ENCODE measurements around the gene ZDHHC3. TPM values are rescaled to one million over a fixed set of nuclear protein-coding genes. Genes with fewer than 3 reads are reported as not detected.

The ZDHHC3 gene
- total RNA-seq, 1 donor from 2014 or later = 63.7 TPM

DNA sequence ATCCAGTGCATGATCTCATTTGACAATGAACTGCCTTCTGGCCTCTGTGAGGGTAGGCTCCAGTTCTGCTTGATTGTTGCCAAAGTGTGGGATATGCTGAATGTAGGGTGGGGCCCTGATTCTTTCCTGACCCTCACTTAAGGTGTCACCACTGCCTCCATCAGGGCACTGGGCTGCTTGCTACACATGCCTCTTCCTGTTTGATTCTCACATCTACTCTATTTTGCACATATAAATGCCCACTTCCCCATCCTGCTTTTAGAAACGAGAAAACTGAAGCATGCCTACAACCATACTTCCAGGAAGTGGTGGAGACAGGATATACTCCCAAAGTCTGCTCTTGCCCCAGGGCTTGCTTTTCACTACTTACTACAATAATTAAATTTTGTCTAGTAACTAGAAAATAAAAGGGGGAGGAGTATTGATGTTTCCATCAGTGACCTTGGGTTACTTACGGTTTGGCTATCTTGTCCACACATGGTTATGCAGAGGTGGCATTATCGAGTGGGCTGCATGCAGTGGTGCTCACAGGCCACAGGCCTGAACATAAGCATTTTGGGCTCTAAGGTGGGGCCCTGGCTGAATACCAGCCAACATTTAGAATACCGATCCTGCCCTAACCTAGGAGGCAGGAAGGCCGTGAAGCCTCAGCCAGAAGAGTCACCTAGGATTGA, 6.7 kb downstream of the ZDHHC3 start:
- TF ChIP-seq, protein P1, sequence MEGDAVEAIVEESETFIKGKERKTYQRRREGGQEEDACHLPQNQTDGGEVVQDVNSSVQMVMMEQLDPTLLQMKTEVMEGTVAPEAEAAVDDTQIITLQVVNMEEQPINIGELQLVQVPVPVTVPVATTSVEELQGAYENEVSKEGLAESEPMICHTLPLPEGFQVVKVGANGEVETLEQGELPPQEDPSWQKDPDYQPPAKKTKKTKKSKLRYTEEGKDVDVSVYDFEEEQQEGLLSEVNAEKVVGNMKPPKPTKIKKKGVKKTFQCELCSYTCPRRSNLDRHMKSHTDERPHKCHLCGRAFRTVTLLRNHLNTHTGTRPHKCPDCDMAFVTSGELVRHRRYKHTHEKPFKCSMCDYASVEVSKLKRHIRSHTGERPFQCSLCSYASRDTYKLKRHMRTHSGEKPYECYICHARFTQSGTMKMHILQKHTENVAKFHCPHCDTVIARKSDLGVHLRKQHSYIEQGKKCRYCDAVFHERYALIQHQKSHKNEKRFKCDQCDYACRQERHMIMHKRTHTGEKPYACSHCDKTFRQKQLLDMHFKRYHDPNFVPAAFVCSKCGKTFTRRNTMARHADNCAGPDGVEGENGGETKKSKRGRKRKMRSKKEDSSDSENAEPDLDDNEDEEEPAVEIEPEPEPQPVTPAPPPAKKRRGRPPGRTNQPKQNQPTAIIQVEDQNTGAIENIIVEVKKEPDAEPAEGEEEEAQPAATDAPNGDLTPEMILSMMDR (IDR thresholded peaks at IDR 0.05; ENCODE audit: unreplicated experiment) = no peak
- Mint-ChIP-seq H3K36me3 (no peaks in the 10 kb centered on the region), H3K9me3 (no peaks in the 10 kb centered on the region), H3K4me1 (peaks cover 19% of the 10 kb centered on the region), H3K4me3 (no peak overlapping the region), H3K27me3 (ENCODE audit: low read depth) (no peaks in the 10 kb centered on the region), H3K27ac (no peak overlapping the region)
- no peak for DNase-seq (ENCODE audit: low spot score in 2 of 2, unreplicated experiment in 2 of 2)

DNA sequence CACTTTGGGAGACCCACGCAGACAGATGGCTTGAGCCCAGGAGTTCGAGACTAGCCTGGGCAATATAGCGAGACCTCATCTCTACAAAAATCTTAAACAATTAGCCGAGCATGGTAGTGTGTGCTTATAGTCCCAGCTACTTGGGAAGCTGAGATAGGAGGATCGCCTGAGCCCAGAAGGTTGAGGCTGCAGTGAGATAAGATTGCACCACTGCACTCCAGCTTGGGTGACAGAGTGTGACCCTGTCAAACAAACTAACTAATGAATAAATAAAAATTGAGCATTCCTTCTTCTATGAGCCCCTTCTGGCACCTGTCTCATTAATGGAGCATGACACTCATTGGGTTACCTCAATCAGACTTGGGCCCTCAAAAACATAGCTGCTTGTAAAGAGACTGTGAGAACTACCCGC, 7.5 kb downstream of the ZDHHC3 start:
- Mint-ChIP-seq H3K27me3 (ENCODE audit: low read depth) (no peaks in the 10 kb centered on the region), H3K36me3 (no peaks in the 10 kb centered on the region), H3K9me3 (no peaks in the 10 kb centered on the region), H3K27ac (no peak overlapping the region), H3K4me3 (no peak overlapping the region), H3K4me1 (peaks cover 21% of the 10 kb centered on the region)
- TF ChIP-seq, protein P1 (IDR thresholded peaks at IDR 0.05; ENCODE audit: unreplicated experiment) = no peak
- DNase-seq (ENCODE audit: low spot score in 2 of 2, unreplicated experiment in 2 of 2) = no peak

DNA sequence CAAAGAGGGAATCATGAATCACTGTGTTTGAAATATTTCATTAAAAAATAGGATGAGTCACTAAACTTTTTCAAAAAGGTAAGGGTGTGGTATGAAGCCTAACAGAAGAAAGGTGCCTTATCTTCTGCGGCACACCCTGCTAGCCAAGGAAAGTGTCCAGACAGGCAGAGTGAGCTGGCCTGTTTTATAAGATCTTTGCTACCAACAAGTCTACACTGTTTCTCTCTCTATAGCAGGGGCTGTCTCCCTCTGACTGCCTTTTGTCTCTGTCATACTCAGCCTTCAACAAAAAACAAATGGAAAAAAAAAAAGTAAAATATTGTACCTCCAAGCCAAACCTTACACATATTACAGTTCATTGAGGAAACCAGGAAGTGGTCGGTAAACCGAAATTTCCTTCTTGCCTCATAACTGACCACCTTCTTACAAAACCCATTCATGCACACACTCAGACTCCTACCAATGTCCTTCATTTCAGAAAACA, 9.1 kb downstream of the ZDHHC3 start:
- H3K4me1 Mint-ChIP-seq = peaks cover 19% of the 10 kb centered on the region
- TF ChIP-seq, protein P1 (IDR thresholded peaks at IDR 0.05; ENCODE audit: unreplicated experiment) = no peak
- H3K27ac Mint-ChIP-seq = peak overlapping the region; percentile 51
- H3K4me3 Mint-ChIP-seq = no peak overlapping the region
- no peaks in the 10 kb centered on the region for H3K9me3 Mint-ChIP-seq
- DNase-seq (ENCODE audit: low spot score in 2 of 2, unreplicated experiment in 2 of 2) = no peak
- no peaks in the 10 kb centered on the region for H3K36me3 Mint-ChIP-seq
- no peaks in the 10 kb centered on the region for H3K27me3 Mint-ChIP-seq (ENCODE audit: low read depth)

DNA sequence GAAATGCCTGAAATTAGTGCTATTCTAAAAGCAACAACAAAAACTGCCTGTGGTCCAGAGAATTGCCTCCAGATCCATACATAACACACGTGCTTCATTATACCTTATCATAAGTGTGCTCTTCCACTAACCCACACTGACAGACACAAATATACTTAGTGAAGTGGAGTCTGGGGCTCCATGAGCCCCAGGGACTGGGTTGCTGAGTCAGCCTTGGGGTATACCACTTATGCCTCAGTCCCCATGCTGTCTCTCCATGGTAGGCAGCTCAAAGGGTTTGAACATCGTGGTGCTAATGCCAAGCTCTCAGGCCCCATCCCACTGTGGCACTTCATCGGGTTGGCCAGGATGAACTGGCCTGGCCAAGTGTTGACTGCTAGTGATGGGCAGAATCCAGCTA, 10.8 kb downstream of the ZDHHC3 start:
- H3K4me3 Mint-ChIP-seq = no peak overlapping the region
- H3K27ac Mint-ChIP-seq = no peak overlapping the region
- TF ChIP-seq, protein P1 (IDR thresholded peaks at IDR 0.05; ENCODE audit: unreplicated experiment) = no peak
- H3K36me3 Mint-ChIP-seq = no peaks in the 10 kb centered on the region
- peaks cover 6% of the 10 kb centered on the region for H3K4me1 Mint-ChIP-seq
- no peak for DNase-seq (ENCODE audit: low spot score in 2 of 2, unreplicated experiment in 2 of 2)
- H3K27me3 Mint-ChIP-seq (ENCODE audit: low read depth) = no peaks in the 10 kb centered on the region
- H3K9me3 Mint-ChIP-seq = no peaks in the 10 kb centered on the region

DNA sequence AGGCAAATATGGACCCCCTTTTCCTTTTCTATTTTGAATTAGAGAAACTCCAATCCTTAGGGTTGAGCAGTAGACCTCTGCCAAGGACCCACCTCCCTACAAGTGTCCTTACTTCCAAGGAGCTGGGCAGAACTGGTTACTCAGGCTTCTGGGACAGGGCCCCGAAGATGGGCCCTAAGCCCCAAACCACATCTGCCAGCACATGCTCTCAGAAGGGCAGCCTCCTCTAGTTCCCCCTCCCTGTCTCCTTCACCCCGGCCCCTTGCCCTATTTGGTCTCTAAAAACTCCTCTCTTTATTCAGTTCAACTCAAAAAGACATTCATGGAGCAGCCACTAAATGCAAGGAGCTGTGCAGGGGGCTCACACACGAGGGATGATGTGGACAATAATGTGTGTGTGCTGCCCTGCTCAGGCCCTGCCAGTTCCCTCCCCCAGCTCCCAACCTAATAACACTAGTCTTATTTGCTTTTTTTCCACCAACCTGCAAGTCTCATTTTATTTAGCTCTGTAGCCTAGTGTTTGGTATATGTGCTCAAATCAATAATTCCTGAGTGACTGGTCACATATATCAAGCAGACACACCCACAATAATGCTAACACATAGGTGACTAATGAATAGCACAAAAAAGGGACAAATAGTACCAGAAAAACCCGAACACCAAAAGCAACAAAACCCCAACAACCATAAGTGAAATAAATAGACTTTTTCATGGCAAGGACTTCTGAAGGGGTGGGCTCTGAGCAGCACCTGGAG, 12.2 kb downstream of the ZDHHC3 start:
- TF ChIP-seq, protein P1 (IDR thresholded peaks at IDR 0.05; ENCODE audit: unreplicated experiment) = no peak
- Mint-ChIP-seq H3K9me3 (no peaks in the 10 kb centered on the region), H3K4me3 (no peak overlapping the region), H3K27me3 (ENCODE audit: low read depth) (no peaks in the 10 kb centered on the region), H3K27ac (no peak overlapping the region), H3K4me1 (peaks cover 6% of the 10 kb centered on the region), H3K36me3 (no peaks in the 10 kb centered on the region)
- no peak for DNase-seq (ENCODE audit: low spot score in 2 of 2, unreplicated experiment in 2 of 2)

Measured in mesothelial cell of epicardium (in vitro differentiated cells).